Measurements from ENCODE around the gene ERCC6L2. TPM values are rescaled to one million over a fixed set of nuclear protein-coding genes. Genes with fewer than 3 reads are reported as not detected.

Gene ERCC6L2
- total and polyA plus RNA-seq, 10 of the 15 experiments (the other 5 are each of a cell fraction or from before 2014, with no cell fraction given), result 8.1 to 45.0 (median 22.6) TPM

GRCh38 chr9:96006961-96007360 lies 131.5 kb downstream of the ERCC6L2 start:
- POLR2A ChIA-PET, result interaction anchor here (0.6 kb wide), 1 partner anchor 1552 kb away, joined by 6 read pairs; no protein-coding TSS in a partner anchor
- no peak overlapping the region for H2AFZ ChIP-seq (ENCODE audit: control insufficient read depth, low read depth, low read length)
- no peaks in the 10 kb centered on the region for H3K79me2 ChIP-seq (ENCODE audit: control insufficient read depth, insufficient read depth, low read length)
- no peaks in the 10 kb centered on the region for H3K27me3 ChIP-seq (replicated peaks in 1 of 2; ENCODE audit: control insufficient read depth in 2 of 2, insufficient read depth in 2 of 2, low read length in 1 of 2)
- no peaks in the 10 kb centered on the region for H3K9me3 ChIP-seq (replicated peaks; ENCODE audit: control insufficient read depth, insufficient read depth, low read length)
- H3K36me3 ChIP-seq (ENCODE audit: control insufficient read depth in 2 of 2, insufficient read depth in 2 of 2, low read length in 1 of 2), result peaks cover 0 to 5% of the 10 kb centered on the region in 2 experiments; a peak in 1 of 4 replicates
- in situ Hi-C loops (cut with MboI), result no loop called here
- H3K4me2 ChIP-seq (ENCODE audit: control insufficient read depth, insufficient read depth), result no peak overlapping the region
- BruUV-seq (replicated peaks), result no TSS peak
- RAD21 ChIA-PET (ENCODE audit: unreplicated experiment), result no interaction called here
- FAIRE-seq (no peak), DNase-seq (ENCODE audit: low read depth, low spot score) (no peak), ATAC-seq (no peak)
- no peak overlapping the region for H3K4me3 ChIP-seq
- intact Hi-C loops (cut with micrococcal nuclease; ENCODE audit: unreplicated experiment), result no loop called here
- no peak overlapping the region for H3K9ac ChIP-seq (ENCODE audit: control insufficient read depth, insufficient read depth, low read length)
- CTCF ChIA-PET, result interaction anchor here (0.9 kb wide), 1 partner anchor 8 kb away, joined by 3 read pairs; no protein-coding TSS in a partner anchor
- H4K20me1 ChIP-seq (ENCODE audit: control insufficient read depth, insufficient read depth), result no peaks in the 10 kb centered on the region
- H3K4me1 ChIP-seq (ENCODE audit: control insufficient read depth, insufficient read depth, low read length), result no peaks in the 10 kb centered on the region
- SMC1A ChIA-PET (ENCODE audit: uncharacterized antibody, unreplicated experiment), result interaction anchor here (1.0 kb wide), 1 partner anchor 99 kb away, joined by 3 read pairs; no protein-coding TSS in a partner anchor
- no peak overlapping the region for H3K27ac ChIP-seq (ENCODE audit: control insufficient read depth, insufficient read depth)
- TF ChIP-seq RBBP5 (conservative IDR thresholded peaks at IDR 0.05), result no peak
- TF ChIP-seq YY1 (IDR thresholded peaks at IDR 0.05; ENCODE audit: low read depth, low read length), result no peak
- no peak for TF ChIP-seq ZZZ3 (IDR thresholded peaks at IDR 0.05; ENCODE audit: control insufficient read depth, insufficient read length, low read depth)
- TF ChIP-seq EED (IDR thresholded peaks at IDR 0.05; ENCODE audit: low read depth), result no peak
- TF ChIP-seq FOS (IDR thresholded peaks at IDR 0.05; ENCODE audit: borderline replicate concordance, extremely low read depth, insufficient read length), result no peak
- TF ChIP-seq MAX (IDR thresholded peaks at IDR 0.05; ENCODE audit: low read depth, low read length), result no peak
- no peak for TF ChIP-seq POU2F2 (IDR thresholded peaks at IDR 0.05; ENCODE audit: borderline replicate concordance, low read depth, low read length)
- TF ChIP-seq HDAC2 (IDR thresholded peaks at IDR 0.05), result no peak
- no peak for TF ChIP-seq IRF5 (IDR thresholded peaks at IDR 0.05; ENCODE audit: borderline replicate concordance)
- TF ChIP-seq IKZF2 (IDR thresholded peaks at IDR 0.05), result no peak
- TF ChIP-seq GABPA (IDR thresholded peaks at IDR 0.05; ENCODE audit: low read depth), result no peak
- TF ChIP-seq MLLT1 (IDR thresholded peaks at IDR 0.05), result no peak
- TF ChIP-seq ZNF592 (IDR thresholded peaks at IDR 0.05), result no peak
- TF ChIP-seq FOXK2 (IDR thresholded peaks at IDR 0.05), result no peak
- TF ChIP-seq NRF1 (conservative IDR thresholded peaks at IDR 0.05; ENCODE audit: low read depth, low read length), result no peak
- TF ChIP-seq ZBTB11 (CRISPR knock-in tag; IDR thresholded peaks at IDR 0.05), result no peak

All from GM12878 (cell line).